Posterior cingulate gyrus (tissue), 11 donors: Measurements from ENCODE around the gene TOPAZ1.
A peak's percentile ranks its signal among the peaks of the same experiment; 100 is the strongest.

Source experiments
- DNase-seq, 10 donors: peaks; one replicate each; pipeline versions ENCODE4 v3.0.0 to v3.0.0-alpha.2; 2020 to 2021; ENCODE audit warnings: mixed read lengths in 3 of 10
- intact Hi-C: fragments of 100-400 bp; cut with DNase I; formaldehyde crosslinking; loops from one replicate; pipeline ENCODE4 v1.15.1; 2023

Gene TOPAZ1

GRCh38 chr3:44241706-44242105 is at the start of gene TOPAZ1:
Gene TOPAZ1 (plus strand): TSS chr3:44241886. CDS start chr3:44242054, 168 bp downstream.
- intact Hi-C loops: no loop called here
- DNase-seq: peak in 2 of 10 donors; percentile 61 to 77

GRCh38 chr3:44198284-44199269 is 43.1 kb upstream of the TOPAZ1 start:
- DNase-seq: peak; percentile 42 to 93 (median 76)

GRCh38 chr3:44206261-44206660 is 35.4 kb upstream of the TOPAZ1 start:
- DNase-seq: no peak
- intact Hi-C loops: no loop called here

More at GRCh38 chr3:44198284-44199269, 43.1 kb upstream of the TOPAZ1 start:
- intact Hi-C loops: loop anchor here (1.0 to 10.0 kb wide), 3 partner anchors 194 to 654 kb away; no protein-coding TSS in a partner anchor

GRCh38 chr3:44206862-44207652 is 34.6 kb upstream of the TOPAZ1 start:
- intact Hi-C loops: no loop called here
- DNase-seq: no peak

GRCh38 chr3:44208086-44208485 is 33.6 kb upstream of the TOPAZ1 start:
- intact Hi-C loops: no loop called here
- no peak for DNase-seq

- intact Hi-C loops: no loop called here
- no peak for DNase-seq
Observed at GRCh38 chr3:44208568-44208967, 33.1 kb upstream of the TOPAZ1 start.

GRCh38 chr3:44210967-44211366 is 30.7 kb upstream of the TOPAZ1 start:
- DNase-seq: no peak
- intact Hi-C loops: no loop called here

GRCh38 chr3:44222337-44222736 is 19.3 kb upstream of the TOPAZ1 start:
- intact Hi-C loops: no loop called here
- no peak for DNase-seq

- no peak for DNase-seq
- intact Hi-C loops: no loop called here
Observed at GRCh38 chr3:44223299-44223698, 18.4 kb upstream of the TOPAZ1 start.

GRCh38 chr3:44224131-44224530 is 17.6 kb upstream of the TOPAZ1 start:
- DNase-seq: no peak
- intact Hi-C loops: no loop called here

GRCh38 chr3:44226573-44226972 is 15.1 kb upstream of the TOPAZ1 start:
- DNase-seq: no peak
- intact Hi-C loops: no loop called here

- no peak for DNase-seq
- intact Hi-C loops: no loop called here
Observed at GRCh38 chr3:44227632-44228031, 14.1 kb upstream of the TOPAZ1 start.

- intact Hi-C loops: no loop called here
Observed at GRCh38 chr3:44228900-44229299, 12.8 kb upstream of the TOPAZ1 start.

GRCh38 chr3:44232407-44232806 is 9.3 kb upstream of the TOPAZ1 start:
- DNase-seq: no peak
- intact Hi-C loops: no loop called here

More at GRCh38 chr3:44228900-44229299, 12.8 kb upstream of the TOPAZ1 start:
- no peak for DNase-seq

- DNase-seq: no peak
- intact Hi-C loops: no loop called here
Observed at GRCh38 chr3:44234648-44235268, 6.9 kb upstream of the TOPAZ1 start.

- intact Hi-C loops: no loop called here
- DNase-seq: peak in 7 of 10 donors; percentile 33 to 91 (median 58)
Observed at GRCh38 chr3:44235604-44236484, 5.8 kb upstream of the TOPAZ1 start.

- intact Hi-C loops: no loop called here
Observed at GRCh38 chr3:44236485-44236908, 5.2 kb upstream of the TOPAZ1 start.

GRCh38 chr3:44237161-44237560 is 4.5 kb upstream of the TOPAZ1 start:
- no peak for DNase-seq
- intact Hi-C loops: no loop called here

More at GRCh38 chr3:44236485-44236908, 5.2 kb upstream of the TOPAZ1 start:
- no peak for DNase-seq

GRCh38 chr3:44237665-44238064 is 4.0 kb upstream of the TOPAZ1 start:
- intact Hi-C loops: no loop called here
- no peak for DNase-seq

- DNase-seq: no peak
- intact Hi-C loops: no loop called here
Observed at GRCh38 chr3:44238889-44239288, 2.8 kb upstream of the TOPAZ1 start.
